ENCODE measurements around the gene TSSK6.
"Not testable (repeated sequence)": the region's sequence is repeated elsewhere in the genome, so short reads cannot be mapped to it uniquely, and the experiment has no call there.

The TSSK6 gene

DNA sequence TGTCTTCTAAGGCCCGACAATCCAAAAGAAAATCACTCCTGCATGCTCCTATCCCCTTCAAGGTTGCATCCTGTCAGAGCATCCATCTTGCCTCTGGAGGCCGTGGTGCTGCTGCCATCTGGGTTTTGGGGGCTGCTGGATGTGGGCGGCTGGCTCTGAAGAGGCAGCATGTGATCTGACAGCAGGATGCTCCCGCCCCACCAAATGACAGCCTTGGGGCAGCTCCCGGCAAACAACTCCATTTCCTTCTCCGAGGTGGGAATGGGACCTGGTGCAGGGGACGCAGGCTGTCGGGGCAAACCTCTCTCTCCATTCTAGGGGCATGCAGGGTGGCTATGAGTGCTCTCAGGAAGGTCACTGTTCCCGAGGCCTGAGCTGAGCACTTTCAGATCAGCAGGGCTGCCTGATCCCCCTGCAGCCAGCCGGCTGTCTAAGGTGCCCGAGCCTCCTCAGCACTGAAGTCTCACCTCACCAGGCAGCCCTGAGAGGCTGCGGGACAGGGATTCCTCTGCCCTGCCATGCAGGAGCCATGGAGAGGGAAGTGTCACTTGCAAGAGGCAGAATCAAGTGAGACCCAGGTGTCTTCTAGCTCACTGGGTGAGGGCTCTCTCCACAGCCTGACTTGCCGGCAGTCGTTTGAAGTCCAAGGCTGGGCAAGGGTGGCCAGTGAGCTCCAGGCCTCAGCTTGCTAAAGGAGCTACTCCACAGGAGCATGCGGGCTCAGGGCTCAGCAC lies 28.8 kb downstream of the TSSK6 start:
- no peak for DNase-seq

- no peak for DNase-seq
Observed at GRCh38 chr19:19485998-19486290, 29.4 kb downstream of the TSSK6 start.

- no peak for DNase-seq
Observed at GRCh38 chr19:19485161-19485997, 30.0 kb downstream of the TSSK6 start.

- no peak for DNase-seq
Observed at GRCh38 chr19:19482809-19483596, 32.3 kb downstream of the TSSK6 start.

DNA sequence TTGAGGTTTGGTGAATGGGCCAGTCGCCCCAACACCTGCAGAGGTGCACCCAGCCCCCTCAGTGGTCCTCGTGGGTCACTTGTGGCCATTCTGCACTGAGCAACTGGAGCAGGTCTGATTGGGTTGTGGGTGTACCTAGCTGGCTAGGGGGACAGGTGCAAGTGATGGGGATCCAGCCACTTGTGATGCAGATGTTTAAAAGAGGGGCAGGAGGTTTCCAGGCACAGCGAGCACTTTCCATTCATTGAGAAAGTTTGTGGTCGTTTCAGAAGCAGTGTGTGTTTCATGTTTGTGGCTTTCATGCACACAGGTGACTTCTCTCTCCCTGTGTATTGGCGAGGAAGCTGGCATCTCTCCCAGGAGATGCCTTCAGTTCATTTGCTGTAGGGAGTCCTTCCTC lies 34.7 kb downstream of the TSSK6 start:
- DNase-seq, result no peak

DNA sequence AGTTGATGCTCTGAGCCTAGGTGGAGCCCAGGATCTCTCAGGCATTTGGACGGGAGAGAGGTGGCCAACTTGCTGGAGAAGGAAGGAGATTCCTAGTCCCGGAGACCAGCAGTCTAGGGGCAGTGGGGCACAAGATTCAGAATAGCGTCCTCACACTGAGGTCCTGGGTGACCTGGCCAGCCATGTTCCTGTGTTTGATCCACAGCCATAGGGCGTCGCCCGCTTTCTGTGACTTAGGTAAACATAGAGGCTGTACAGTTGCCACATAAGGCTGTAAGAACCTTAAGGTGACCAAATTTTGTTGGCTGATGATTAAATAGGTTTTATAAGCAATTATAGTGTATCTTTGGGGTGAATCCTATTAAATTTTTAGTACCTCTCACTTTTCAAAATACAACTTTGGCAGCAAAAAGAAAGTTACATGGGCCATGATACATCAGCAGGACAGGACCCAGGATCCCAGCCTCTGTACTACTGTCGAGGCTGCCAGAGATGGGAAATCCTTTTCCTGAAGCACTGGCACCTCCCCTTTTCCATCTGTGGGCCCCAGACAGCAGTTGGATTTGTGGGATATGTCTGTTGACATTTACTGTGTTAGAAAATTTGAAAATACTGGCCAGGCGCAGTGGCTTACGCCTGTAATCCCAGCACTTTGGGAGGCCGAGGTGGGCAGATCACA lies 37.5 kb downstream of the TSSK6 start:
- DNase-seq, result no peak

DNA sequence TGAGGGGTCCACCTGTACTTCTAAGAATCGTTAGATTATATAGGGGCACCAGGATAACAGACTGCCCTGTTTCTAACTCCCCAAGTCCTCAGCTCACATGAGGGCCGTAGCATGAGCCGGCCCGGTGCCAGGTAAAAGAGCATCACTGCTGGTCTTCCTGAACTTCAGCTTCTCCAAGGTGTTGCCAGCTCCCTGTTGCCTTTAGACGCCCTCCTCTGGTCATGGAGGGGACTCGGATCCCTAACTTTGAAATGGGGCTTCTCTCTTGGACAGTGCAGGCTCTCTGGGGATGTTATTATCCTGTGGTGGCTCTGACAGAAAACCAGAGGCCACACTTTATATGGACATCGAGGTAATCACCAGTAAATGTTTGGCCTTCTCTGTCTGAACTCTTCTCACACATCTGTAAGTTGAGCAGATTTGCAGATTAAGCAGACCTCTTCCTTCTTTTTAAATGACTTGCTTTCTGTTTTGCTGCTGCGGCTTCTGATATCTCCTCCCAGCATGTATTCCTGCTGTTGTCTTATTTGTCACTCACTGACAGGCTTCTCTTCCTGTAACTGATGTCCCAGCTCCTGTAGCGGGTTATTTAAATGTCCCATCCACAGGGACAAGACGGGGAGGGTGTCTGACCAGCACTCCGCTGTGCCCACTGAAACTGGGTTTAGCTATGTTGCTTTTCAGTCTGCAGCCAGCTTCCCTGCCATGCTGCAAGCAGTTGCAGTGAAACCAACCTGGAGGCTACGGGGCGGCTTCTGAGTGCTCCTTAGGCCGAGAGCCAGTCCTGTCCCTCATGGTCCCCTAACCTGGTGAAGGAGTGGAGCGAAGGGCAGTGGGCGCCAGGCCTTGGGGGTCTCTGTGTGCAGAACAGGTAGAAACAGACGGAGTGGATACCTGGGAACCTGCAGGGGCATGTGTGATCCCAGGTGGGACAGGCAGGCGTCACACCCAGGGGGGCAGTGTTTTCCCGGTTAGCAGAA lies 39.2 kb downstream of the TSSK6 start:
- no peak for DNase-seq

- DNase-seq, result no peak
Observed at GRCh38 chr19:19475015-19475765, 40.2 kb downstream of the TSSK6 start.

GRCh38 chr19:19472106-19472505 lies 43.2 kb downstream of the TSSK6 start:
- DNase-seq, result not testable (repeated sequence)

GRCh38 chr19:19471682-19472081 lies 43.7 kb downstream of the TSSK6 start:
- no peak for DNase-seq

GRCh38 chr19:19470579-19470978 lies 44.8 kb downstream of the TSSK6 start:
- no peak for DNase-seq

DNA sequence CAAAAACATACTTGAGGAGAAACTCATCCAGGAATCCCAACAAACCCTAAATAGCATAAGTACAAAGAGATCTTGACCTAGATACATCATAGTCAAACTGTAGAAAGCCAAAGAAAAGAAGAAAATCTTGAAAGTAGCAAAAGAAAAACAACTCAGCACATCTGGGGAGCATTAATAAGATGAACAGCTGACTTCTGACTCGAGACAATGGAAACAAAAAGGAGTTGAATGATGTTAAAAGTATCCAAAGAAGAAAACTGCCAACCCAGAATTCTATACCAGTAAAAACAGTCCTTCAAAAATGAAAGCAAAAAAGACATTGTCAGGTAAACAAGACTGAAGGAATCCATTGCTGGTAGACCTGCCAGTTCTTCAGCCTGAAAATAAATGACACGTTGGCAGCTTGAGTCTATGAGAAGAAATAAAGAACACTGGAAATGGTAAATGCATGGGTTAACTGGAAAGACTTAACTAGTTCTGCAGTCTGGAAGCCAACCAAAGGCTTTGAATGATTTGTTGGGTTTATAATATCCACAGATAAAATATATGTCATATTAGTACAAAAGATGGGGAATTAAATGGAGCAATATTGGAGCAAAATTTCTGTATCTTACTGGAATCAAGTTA lies 46.8 kb downstream of the TSSK6 start:
- DNase-seq, result no peak

DNA sequence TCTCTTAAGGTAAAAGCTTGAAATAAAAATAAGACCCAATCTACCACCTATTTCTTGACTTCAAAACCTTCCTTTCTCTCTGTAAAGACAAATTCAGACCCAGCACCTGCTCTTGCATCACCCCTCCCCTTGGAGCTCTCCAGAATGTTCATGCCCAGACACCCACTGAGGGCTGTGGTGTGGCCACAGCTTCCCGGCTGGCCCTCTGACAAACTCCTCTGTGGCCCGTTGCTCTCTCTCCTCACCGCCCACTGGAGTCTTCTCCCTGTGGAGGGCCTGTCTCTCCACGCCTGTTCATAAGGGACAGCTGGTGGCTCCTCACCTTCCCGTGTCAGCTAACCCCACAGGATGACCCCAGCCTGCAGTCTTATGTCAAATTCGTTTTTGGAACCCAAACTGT lies 49.1 kb downstream of the TSSK6 start:
- no peak for DNase-seq

- DNase-seq, result no peak
Observed at GRCh38 chr19:19465436-19466070, 49.8 kb downstream of the TSSK6 start.

GRCh38 chr19:19464339-19465098 lies 50.8 kb downstream of the TSSK6 start:
- no peak for DNase-seq

Measured in activated CD4-positive, alpha-beta T cell treated with anti-CD3 and anti-CD28 coated beads for 4 hours (primary cell).